Activated CD4-positive, alpha-beta T cell treated with anti-CD3 and anti-CD28 coated beads, Interleukin-2, amount 10 ng/mL, durations not matched to agents 7 days and 5 days (primary cell): ENCODE measurements around the gene TMEM242. TPM values are rescaled to one million over a fixed set of nuclear protein-coding genes. Genes with fewer than 3 reads are reported as not detected.

Experiments
- CTCF ChIA-PET: fragments of 350-600 bp; sonication (Branson Sonifier 250); formaldehyde crosslinking; loops from one replicate; lab custom pipeline; 2021; ENCODE audit warnings: antibody characterized with exemption; lab: Charles Lee
- POLR2A ChIA-PET: fragments of 350-600 bp; sonication (Branson Sonifier 250); formaldehyde crosslinking; loops from one replicate; lab custom pipeline; 2021; ENCODE audit warnings: antibody characterized with exemption; lab: Charles Lee
- DNase-seq: peaks from one replicate; pipeline ENCODE4 v3.0.0-alpha.2; 2020
- H3K27ac Mint-ChIP-seq: one replicate; pipeline ENCODE4 v1.8.0; 2021; ENCODE audit warnings: mild to moderate bottlenecking, moderate library complexity, mixed read lengths
- H3K27me3 Mint-ChIP-seq: one replicate; pipeline ENCODE4 v1.8.0; 2021; ENCODE audit warnings: mixed read lengths
- H3K36me3 Mint-ChIP-seq: one replicate; pipeline ENCODE4 v1.8.0; 2021; ENCODE audit warnings: low read depth, mixed read lengths
- H3K4me1 Mint-ChIP-seq: one replicate; pipeline ENCODE4 v1.8.0; 2021; ENCODE audit warnings: mixed read lengths
- H3K4me3 Mint-ChIP-seq: one replicate; pipeline ENCODE4 v1.8.0; 2021; ENCODE audit warnings: mild to moderate bottlenecking, moderate library complexity, mixed read lengths
- H3K9me3 Mint-ChIP-seq: one replicate; pipeline ENCODE4 v1.8.0; 2021; ENCODE audit warnings: mixed read lengths
- total RNA-seq, 2 experiments: library from RNA; stranded (reverse); gene quantifications; one replicate each; pipeline ENCODE4 v1.2.3, GENCODE V29; 2021

TMEM242 gene
- total RNA-seq: 1 to 10 TPM; 7.9 to 9.0 TPM

DNA sequence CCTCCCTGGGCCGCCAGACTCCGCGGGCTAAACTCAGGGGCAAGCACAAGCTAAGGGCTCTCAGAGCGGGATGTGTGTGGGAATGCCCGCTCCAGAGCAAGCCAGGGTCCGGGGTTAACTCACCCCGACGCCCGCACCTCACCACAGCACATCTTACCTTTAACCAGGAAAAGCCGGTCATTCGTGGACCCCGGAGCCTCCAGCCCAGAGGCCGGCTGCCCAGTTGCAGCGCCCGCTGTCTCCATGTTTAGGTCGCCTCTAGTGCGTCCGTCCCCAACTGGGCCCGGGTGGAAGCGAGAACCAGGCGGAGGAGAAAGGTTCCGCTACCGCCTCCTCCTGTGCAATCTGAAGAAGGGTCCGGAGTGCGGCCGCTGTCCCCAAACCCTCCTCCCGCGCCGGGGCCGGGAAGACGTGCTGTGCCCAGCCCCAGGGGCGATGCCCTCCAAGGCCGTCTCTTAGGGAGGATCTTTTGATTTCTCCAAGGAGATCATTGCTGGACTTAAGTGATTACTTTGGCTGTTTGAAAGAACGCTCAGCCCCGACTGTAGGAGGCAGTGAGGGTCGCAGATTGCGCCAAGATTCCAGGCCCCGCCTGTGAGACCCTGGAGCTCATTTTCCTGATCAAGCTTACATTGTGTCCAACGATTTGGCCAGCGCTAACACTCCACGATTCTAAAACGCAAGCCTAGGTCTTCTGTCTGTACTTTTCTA, at the start of gene TMEM242:
TSS of gene TMEM242 (minus strand) at position 265 of the 711 bp plus-strand sequence. CDS start at position 245, 20 bp downstream.
- H3K4me3 Mint-ChIP-seq: peak within 1 kb of the TSS; percentile 98
- H3K27me3 Mint-ChIP-seq: peaks cover 31% of the 10 kb centered on the region
- ChIA-PET POLR2A (interaction anchor here (0.6 to 1.0 kb wide), 2 partner anchors 57 to 540 kb away, joined by 3 to 10 read pairs; no protein-coding TSS in a partner anchor), CTCF (interaction anchor here (1.0 to 3.1 kb wide), 9 partner anchors 9 to 345 kb away, joined by 3 to 14 read pairs (median 4); no protein-coding TSS in a partner anchor)
- H3K27ac Mint-ChIP-seq: peak within 1 kb of the TSS; percentile 91
- H3K9me3 Mint-ChIP-seq: no peaks in the 10 kb centered on the region
- peaks cover 13% of the 10 kb centered on the region for H3K36me3 Mint-ChIP-seq
- H3K4me1 Mint-ChIP-seq: peaks cover 31% of the 10 kb centered on the region
- DNase-seq: peak; percentile 89

DNA sequence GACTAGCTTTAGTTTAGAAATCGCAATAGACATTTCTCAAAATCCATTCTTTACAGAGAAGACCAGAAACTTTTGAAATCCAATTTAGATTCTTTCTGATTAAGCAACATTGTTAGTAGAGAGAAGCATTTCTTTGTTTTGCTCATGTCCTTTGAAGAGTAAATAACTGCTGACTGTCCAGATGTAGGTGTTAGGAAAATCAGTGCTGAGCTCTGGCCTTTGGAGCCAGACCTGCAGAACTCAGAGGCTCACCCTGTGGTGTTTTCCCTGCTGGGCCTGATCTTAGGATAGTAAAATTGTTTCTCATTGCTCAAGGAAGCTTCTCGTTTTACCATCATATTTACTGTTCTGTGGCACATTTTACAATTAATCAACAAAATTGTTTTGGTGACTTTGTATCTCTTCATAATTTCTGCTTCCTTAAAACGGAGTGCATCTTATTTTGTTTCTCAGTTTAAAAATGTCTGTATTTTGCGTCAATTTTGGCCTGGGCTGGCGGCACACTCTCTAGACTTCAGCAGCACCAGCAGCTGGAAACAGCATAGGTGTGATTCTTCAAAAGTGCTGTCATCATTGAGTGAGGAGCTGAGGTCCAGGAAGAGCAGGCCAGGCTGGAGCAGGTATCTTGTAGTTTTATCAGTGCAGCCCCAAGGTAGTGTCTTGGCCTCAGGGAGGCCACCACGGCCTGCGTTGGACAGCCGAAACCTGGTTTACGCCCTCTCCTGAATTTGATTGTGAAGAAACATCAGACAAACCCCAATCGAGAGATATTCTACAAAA, 49.4 kb upstream of the TMEM242 start:
- peaks cover 41% of the 10 kb centered on the region for H3K27me3 Mint-ChIP-seq
- no peaks in the 10 kb centered on the region for H3K36me3 Mint-ChIP-seq
- H3K4me3 Mint-ChIP-seq: no peak overlapping the region
- peaks cover 19% of the 10 kb centered on the region for H3K4me1 Mint-ChIP-seq
- ChIA-PET POLR2A (no interaction called here), CTCF (interaction anchor here (0.5 to 1.5 kb wide), 2 partner anchors 12 to 109 kb away, joined by 5 read pairs; no protein-coding TSS in a partner anchor)
- no peaks in the 10 kb centered on the region for H3K9me3 Mint-ChIP-seq
- H3K27ac Mint-ChIP-seq: no peak overlapping the region
- no peak for DNase-seq

DNA sequence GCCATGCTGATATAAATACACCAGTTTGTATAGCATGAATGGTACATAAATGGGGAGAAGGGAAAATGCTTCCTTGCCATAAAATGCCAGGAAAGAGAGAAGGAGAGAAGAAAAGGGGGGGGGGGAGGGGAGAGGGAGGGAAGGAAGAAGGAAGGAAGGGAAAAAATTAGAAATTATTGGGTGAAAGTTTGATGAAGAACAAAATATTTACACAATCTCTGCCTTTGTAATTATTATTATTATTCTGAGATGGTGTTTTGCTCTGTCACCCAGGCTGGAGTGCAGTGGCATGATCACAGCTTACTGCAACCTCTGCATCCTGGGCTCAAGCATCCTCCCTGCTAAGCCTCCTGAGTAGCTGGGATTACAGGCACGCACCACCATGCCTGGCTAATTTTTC, 47.4 kb upstream of the TMEM242 start:
- CTCF ChIA-PET: interaction anchor here (0.6 to 3.1 kb wide), 4 partner anchors 9 to 135 kb away, joined by 3 to 15 read pairs (median 3); partner anchors contain the start of genes TMEM242 and ZDHHC14
- peaks cover 49% of the 10 kb centered on the region for H3K27me3 Mint-ChIP-seq
- POLR2A ChIA-PET: interaction anchor here (1.1 kb wide), 1 partner anchor 197 kb away, joined by 5 read pairs; no protein-coding TSS in a partner anchor
- DNase-seq: no peak
- no peaks in the 10 kb centered on the region for H3K9me3 Mint-ChIP-seq
- H3K4me1 Mint-ChIP-seq: peaks cover 19% of the 10 kb centered on the region
- no peak overlapping the region for H3K27ac Mint-ChIP-seq
- no peak overlapping the region for H3K4me3 Mint-ChIP-seq
- H3K36me3 Mint-ChIP-seq: no peaks in the 10 kb centered on the region

DNA sequence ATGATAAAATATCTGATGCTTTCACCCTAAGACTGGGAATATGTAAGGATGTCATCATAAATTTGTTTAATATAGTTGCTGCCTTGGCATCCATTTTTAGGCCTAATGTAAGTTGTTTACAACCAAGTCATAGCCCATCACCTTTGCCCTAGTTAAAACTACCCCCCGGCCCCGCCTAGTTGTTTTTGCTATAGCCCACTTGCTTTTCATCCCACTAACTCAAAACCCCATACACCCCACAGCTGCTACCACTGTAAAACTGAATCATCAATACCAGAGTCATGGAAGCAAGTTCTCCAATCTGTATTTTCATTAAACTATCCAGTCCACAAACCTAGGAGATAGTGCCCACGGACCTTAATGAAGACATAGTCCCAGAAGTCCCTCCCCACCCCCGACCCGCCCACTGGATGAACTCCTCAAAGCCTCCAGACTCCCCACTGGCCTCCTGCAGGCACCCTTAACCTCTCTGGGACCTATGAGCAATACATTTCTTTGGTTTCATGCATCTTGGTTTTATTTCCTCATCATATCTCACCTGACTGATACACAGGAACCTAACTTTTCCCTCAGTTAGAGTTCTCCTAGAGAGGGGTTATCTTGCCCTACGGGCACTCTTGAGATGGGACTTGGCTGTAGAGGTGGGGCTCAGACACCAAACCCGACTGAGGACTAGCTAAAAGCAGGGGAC, 45.2 kb upstream of the TMEM242 start:
- Mint-ChIP-seq H3K27ac (no peak overlapping the region), H3K36me3 (no peaks in the 10 kb centered on the region), H3K4me3 (no peak overlapping the region), H3K9me3 (no peaks in the 10 kb centered on the region), H3K4me1 (peaks cover 19% of the 10 kb centered on the region), H3K27me3 (peaks cover 57% of the 10 kb centered on the region)
- ChIA-PET CTCF (interaction anchor here (0.6 to 3.1 kb wide), 2 partner anchors 11 to 36 kb away, joined by 3 to 15 read pairs; partner anchors contain the start of gene ZDHHC14), POLR2A (no interaction called here)
- DNase-seq: no peak

DNA sequence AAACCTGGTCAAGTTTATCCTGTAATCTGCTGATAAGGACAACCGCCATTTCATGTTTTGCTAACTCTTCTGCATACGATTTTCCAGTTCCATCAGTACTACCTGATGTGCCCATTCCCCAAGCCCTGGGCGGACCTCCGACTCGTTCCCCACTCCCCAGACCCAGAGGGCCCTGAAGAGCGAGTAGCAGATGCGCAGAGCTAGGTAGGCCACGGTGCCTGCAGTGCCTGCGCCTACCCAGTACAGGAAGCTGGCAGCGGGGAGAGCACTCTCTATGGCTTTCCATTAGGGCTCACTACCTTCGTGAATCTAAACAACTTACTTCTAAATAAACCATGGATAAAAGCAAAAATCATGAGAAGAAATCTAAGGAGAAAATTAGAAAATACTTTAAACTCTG, 43.3 kb upstream of the TMEM242 start:
- POLR2A ChIA-PET: no interaction called here
- Mint-ChIP-seq H3K27ac (no peak overlapping the region), H3K4me3 (no peak overlapping the region), H3K36me3 (no peaks in the 10 kb centered on the region), H3K9me3 (no peaks in the 10 kb centered on the region), H3K4me1 (peaks cover 19% of the 10 kb centered on the region), H3K27me3 (peaks cover 49% of the 10 kb centered on the region)
- CTCF ChIA-PET: no interaction called here
- DNase-seq: no peak

DNA sequence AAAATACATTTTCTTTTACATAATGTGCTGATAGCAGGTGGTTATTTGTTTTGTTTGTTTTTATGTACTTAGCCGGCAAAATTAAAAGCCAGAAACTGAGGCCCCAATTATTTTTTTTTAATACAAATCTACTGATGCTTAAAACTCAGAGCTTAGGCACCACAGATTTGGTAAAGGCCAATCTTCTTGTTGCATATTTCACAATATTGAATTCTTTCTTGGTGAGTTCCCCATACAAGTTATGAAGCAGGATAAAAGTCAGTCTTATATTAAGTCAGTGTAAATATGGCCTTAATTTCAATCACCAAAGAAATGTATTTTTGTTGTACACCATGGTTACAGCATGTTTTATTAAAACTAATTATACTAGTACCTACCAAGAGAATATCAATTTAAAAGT, 41.4 kb upstream of the TMEM242 start:
- CTCF ChIA-PET: interaction anchor here (0.9 kb wide), 1 partner anchor 15 kb away, joined by 4 read pairs; no protein-coding TSS in a partner anchor
- DNase-seq: no peak
- H3K4me1 Mint-ChIP-seq: peaks cover 15% of the 10 kb centered on the region
- POLR2A ChIA-PET: interaction anchor here (0.5 to 0.8 kb wide), 3 partner anchors 15 to 208 kb away, joined by 3 to 4 read pairs (median 3); no protein-coding TSS in a partner anchor
- H3K4me3 Mint-ChIP-seq: no peak overlapping the region
- no peaks in the 10 kb centered on the region for H3K36me3 Mint-ChIP-seq
- no peak overlapping the region for H3K27ac Mint-ChIP-seq
- peaks cover 45% of the 10 kb centered on the region for H3K27me3 Mint-ChIP-seq
- H3K9me3 Mint-ChIP-seq: no peaks in the 10 kb centered on the region

DNA sequence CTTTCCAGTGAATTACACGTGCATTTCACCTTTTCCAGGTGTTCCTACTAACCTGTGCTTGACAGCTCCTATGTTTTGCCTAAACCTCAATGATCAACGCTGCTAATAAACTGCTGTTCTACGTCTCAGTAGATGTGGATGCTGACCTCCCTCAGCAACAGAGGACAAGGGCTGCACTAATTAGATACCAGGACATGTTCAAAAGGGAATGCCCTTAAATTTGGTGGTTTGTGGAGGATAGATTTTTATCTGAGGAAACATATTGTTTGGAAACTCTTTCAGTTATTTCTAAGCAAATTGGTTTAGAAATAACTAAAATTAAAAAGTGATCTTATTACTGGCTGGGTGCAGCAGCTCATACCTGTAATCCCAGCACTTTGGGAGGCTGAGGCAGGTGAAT, 38.6 kb upstream of the TMEM242 start:
- Mint-ChIP-seq H3K9me3 (no peaks in the 10 kb centered on the region), H3K27me3 (peaks cover 41% of the 10 kb centered on the region), H3K4me3 (no peak overlapping the region), H3K27ac (no peak overlapping the region), H3K4me1 (no peaks in the 10 kb centered on the region), H3K36me3 (no peaks in the 10 kb centered on the region)
- CTCF ChIA-PET: interaction anchor here (1.1 kb wide), 2 partner anchors 39 to 195 kb away, joined by 3 to 4 read pairs; partner anchors contain the start of gene TMEM242
- POLR2A ChIA-PET: no interaction called here
- no peak for DNase-seq

DNA sequence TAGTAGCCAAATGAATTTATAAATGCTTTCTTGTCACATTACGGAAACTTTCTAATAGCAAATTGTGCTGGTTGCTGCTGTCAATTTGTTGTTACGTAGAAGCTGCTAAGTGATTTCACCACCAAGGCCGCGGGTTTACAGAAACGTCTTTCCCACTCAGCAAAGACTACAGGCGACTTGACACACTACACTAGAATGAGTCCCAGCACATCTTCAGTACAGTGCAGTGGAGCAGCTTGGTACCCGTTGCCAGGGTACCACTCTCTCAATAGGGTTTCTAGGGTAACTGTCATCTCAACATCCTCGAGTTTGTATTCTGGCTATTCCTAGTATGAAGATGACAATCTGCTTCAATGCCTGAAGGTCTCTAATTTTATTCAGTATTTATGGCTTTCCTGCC, 35.0 kb upstream of the TMEM242 start:
- peaks cover 32% of the 10 kb centered on the region for H3K27me3 Mint-ChIP-seq

DNA sequence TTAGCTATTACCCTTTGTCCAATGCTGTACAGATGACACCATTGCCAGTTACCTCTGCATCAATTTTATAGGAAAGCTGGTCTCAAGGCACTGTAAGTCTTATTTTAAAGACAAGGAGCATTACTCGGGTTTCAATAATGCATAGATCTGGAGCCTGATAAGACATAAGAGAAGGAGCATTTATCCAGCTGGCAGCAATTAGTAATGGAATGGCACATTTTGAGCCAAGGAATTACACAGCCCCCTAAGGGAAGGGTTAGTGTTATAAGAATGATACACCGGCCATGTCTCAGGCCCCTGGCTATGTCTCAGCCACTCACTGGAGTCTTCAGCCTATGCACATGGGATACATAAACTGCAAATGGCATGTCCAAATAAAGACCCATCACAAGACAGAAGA, 23.1 kb upstream of the TMEM242 start:
- no peaks in the 10 kb centered on the region for H3K36me3 Mint-ChIP-seq
- no peak overlapping the region for H3K4me3 Mint-ChIP-seq
- ChIA-PET POLR2A (no interaction called here), CTCF (interaction anchor here (0.7 kb wide), 1 partner anchor 21 kb away, joined by 3 read pairs; no protein-coding TSS in a partner anchor)
- H3K27me3 Mint-ChIP-seq: peaks cover 56% of the 10 kb centered on the region
- H3K4me1 Mint-ChIP-seq: no peaks in the 10 kb centered on the region
- DNase-seq: no peak
- peaks cover 7% of the 10 kb centered on the region for H3K9me3 Mint-ChIP-seq
- no peak overlapping the region for H3K27ac Mint-ChIP-seq

More for the DNA sequence above, 35.0 kb upstream of the TMEM242 start:
- no peak overlapping the region for H3K27ac Mint-ChIP-seq
- no peaks in the 10 kb centered on the region for H3K36me3 Mint-ChIP-seq
- no peak overlapping the region for H3K4me3 Mint-ChIP-seq
- no peaks in the 10 kb centered on the region for H3K9me3 Mint-ChIP-seq
- H3K4me1 Mint-ChIP-seq: no peaks in the 10 kb centered on the region
- no peak for DNase-seq
- ChIA-PET POLR2A (no interaction called here), CTCF (interaction anchor here (0.6 kb wide), 1 partner anchor 763 kb away, joined by 3 read pairs; no protein-coding TSS in a partner anchor)

DNA sequence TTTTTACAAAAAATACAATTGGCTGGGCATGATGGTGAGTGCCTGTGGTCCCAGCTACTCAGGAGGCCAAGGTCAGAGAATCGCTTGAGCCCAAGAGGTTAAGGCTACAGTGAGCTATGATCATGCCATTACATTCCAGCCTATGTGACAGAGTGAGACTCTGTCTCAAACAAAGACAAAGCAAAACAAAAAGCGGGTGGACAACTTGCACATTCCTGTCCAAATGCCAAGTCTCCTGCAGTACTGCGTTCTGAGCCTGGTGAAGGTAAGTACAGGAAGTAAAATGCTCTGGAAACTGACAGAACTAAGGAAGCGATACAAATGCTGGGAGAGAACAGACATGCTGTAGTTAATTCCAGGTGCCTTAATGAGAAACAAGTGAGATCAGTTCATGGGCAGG, 20.4 kb upstream of the TMEM242 start:
- peaks cover 53% of the 10 kb centered on the region for H3K27me3 Mint-ChIP-seq
- no peak overlapping the region for H3K27ac Mint-ChIP-seq
- POLR2A ChIA-PET: no interaction called here
- no peak for DNase-seq
- no peak overlapping the region for H3K4me3 Mint-ChIP-seq
- no peaks in the 10 kb centered on the region for H3K4me1 Mint-ChIP-seq
- CTCF ChIA-PET: interaction anchor here (0.9 to 1.5 kb wide), 3 partner anchors 21 to 324 kb away, joined by 3 to 4 read pairs (median 3); partner anchors contain the start of gene TMEM242
- peaks cover 2% of the 10 kb centered on the region for H3K9me3 Mint-ChIP-seq
- H3K36me3 Mint-ChIP-seq: no peaks in the 10 kb centered on the region

DNA sequence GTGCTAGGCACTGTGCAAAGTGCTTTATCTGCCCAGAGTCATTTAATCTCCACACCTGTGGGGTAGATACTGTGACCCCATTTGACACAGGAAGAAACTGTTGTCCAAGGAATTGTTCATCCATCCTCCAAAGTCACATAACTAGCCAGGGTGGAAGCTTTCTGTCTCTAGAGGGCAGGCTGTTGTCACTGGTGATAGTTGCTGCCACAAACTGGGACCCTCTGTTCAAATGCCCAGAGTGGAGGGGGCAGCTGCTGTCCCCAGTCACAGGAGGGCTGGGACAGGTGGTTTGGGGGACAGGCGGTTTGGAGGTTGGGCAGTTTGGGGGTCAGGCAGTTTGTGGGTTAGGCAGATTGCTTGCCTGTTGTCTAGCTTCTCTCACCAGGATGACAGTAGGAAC, 16.1 kb upstream of the TMEM242 start:
- Mint-ChIP-seq H3K36me3 (no peaks in the 10 kb centered on the region), H3K9me3 (no peaks in the 10 kb centered on the region), H3K4me3 (no peak overlapping the region), H3K27ac (no peak overlapping the region), H3K4me1 (peaks cover 2% of the 10 kb centered on the region), H3K27me3 (peaks cover 45% of the 10 kb centered on the region)
- CTCF ChIA-PET: no interaction called here
- DNase-seq: no peak
- POLR2A ChIA-PET: no interaction called here

DNA sequence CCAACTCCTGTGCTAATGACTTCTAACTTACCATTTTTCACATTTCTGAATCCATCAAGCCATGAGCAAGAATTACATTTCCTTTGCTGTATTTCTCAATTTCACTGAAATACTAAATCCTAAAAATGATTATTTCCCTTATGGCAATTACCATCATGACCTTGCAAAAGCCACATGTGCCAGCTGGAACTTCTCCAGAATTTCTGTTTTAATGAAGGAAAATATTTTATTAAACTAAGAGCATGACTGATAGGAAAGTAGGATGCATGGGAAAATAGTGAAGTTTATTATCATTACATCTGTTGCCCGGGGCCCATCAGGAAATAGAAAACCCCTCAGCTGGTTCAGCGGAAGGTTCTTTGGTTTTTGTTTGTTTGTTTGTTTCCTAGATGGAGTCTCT, 14.4 kb upstream of the TMEM242 start:
- Mint-ChIP-seq H3K9me3 (no peaks in the 10 kb centered on the region), H3K4me3 (no peak overlapping the region), H3K36me3 (no peaks in the 10 kb centered on the region), H3K4me1 (peaks cover 2% of the 10 kb centered on the region), H3K27ac (no peak overlapping the region), H3K27me3 (peaks cover 44% of the 10 kb centered on the region)
- no peak for DNase-seq
- CTCF ChIA-PET: no interaction called here
- POLR2A ChIA-PET: no interaction called here
